Thymus (tissue), 11 donors: ENCODE measurements around the gene CNKSR3. TPM values are rescaled to one million over a fixed set of nuclear protein-coding genes. Genes with fewer than 3 reads are reported as not detected.
A peak's percentile ranks its signal among the peaks of the same experiment; 100 is the strongest.

Experiments used
- DNase-seq, 9 donors: peaks; one replicate each; pipeline ENCODE4 v3.0.0-alpha.2; 2013; ENCODE audit warnings: low spot score in 9 of 9, low read depth in 6 of 9, missing footprints in 1 of 9
- H3K27ac ChIP-seq, 2 donors: one replicate each; pipeline ENCODE4 v1.5.1; 2013; ENCODE audit warnings: control low read depth in 1 of 2, low read depth in 1 of 2, low read length in 1 of 2, mild to moderate bottlenecking in 1 of 2, moderate library complexity in 1 of 2
- H3K27me3 ChIP-seq, 2 donors: one replicate each; pipeline ENCODE4 v1.5.1; 2013; ENCODE audit warnings: low read length in 1 of 2; ENCODE audit not compliant: control insufficient read depth in 2 of 2, insufficient read depth in 1 of 2
- H3K36me3 ChIP-seq, 2 donors: one replicate each; pipeline ENCODE4 v1.5.1; 2013; ENCODE audit warnings: low read length in 1 of 2, mild to moderate bottlenecking in 1 of 2, moderate library complexity in 1 of 2; ENCODE audit not compliant: control insufficient read depth in 2 of 2, insufficient read depth in 2 of 2
- H3K4me1 ChIP-seq, 2 donors: one replicate each; pipeline ENCODE4 v1.5.1; 2013; ENCODE audit warnings: low read length in 2 of 2; ENCODE audit not compliant: control insufficient read depth in 2 of 2, insufficient read depth in 2 of 2
- H3K4me3 ChIP-seq, 2 donors: one replicate each; pipeline ENCODE4 v1.5.1; 2013; ENCODE audit warnings: low read length in 2 of 2, control low read depth in 1 of 2, mild to moderate bottlenecking in 1 of 2
- H3K9me3 ChIP-seq, 2 donors: one replicate each; pipeline ENCODE4 v1.5.1; 2013; ENCODE audit warnings: low read length in 1 of 2, mild to moderate bottlenecking in 1 of 2; ENCODE audit not compliant: control insufficient read depth in 2 of 2, insufficient read depth in 1 of 2
- WGBS: extraction: QIAGEN DNeasy Blood & Tissue Kit; methylation state at CpG from one replicate; pipeline ENCODE4 v1.1.7; 2013; 5-methylcytosine and 5-hydroxymethylcytosine counted together
- polyA plus RNA-seq: library from polyadenylated mRNA; stranded (reverse); fragments of 200-250 nt; gene quantifications from one replicate; pipeline ENCODE4 v1.2.3, GENCODE V29; 2013
- total RNA-seq: library from RNA; stranded (reverse); fragments of 120-200 nt; gene quantifications from one replicate; pipeline ENCODE4 v1.2.4, GENCODE V29; 2013
- donor health status: healthy.

CNKSR3 gene
- total and polyA plus RNA-seq, 2 donors: 5.4 to 8.2 TPM

GRCh38 chr6:154458565-154459470 lies 51.7 kb downstream of the CNKSR3 start:
- WGBS: 65% methylated on average over 8 of the region's 8 CpGs
- no peak for DNase-seq
- Histone ChIP-seq H3K9me3 (no peaks in the 10 kb centered on the region), H3K4me3 (no peak overlapping the region), H3K36me3 (no peaks in the 10 kb centered on the region), H3K27ac (no peak overlapping the region), H3K4me1 (peaks cover 0 to 5% of the 10 kb centered on the region in 2 donors), H3K27me3 (no peaks in the 10 kb centered on the region)

GRCh38 chr6:154457881-154458284 lies 52.6 kb downstream of the CNKSR3 start:
- no peaks in the 10 kb centered on the region for H3K27me3 ChIP-seq
- DNase-seq: no peak
- H3K4me1 ChIP-seq: peaks cover 0 to 5% of the 10 kb centered on the region in 2 donors
- H3K36me3 ChIP-seq: no peaks in the 10 kb centered on the region
- no peaks in the 10 kb centered on the region for H3K9me3 ChIP-seq
- H3K4me3 ChIP-seq: no peak overlapping the region
- H3K27ac ChIP-seq: no peak overlapping the region
- WGBS: 96% methylated on average over 5 of the region's 5 CpGs

GRCh38 chr6:154457046-154457713 lies 53.3 kb downstream of the CNKSR3 start:
- no peak for DNase-seq
- Histone ChIP-seq H3K9me3 (no peaks in the 10 kb centered on the region), H3K4me3 (no peak overlapping the region), H3K4me1 (peaks cover 0 to 5% of the 10 kb centered on the region in 2 donors), H3K27ac (peak overlapping the region in 1 of 2 donors; percentile 8), H3K36me3 (no peaks in the 10 kb centered on the region), H3K27me3 (no peaks in the 10 kb centered on the region)
- WGBS: 94% methylated on average over 13 of the region's 13 CpGs

- Histone ChIP-seq H3K36me3 (no peaks in the 10 kb centered on the region), H3K27ac (no peak overlapping the region), H3K4me1 (peaks cover 0 to under 1% of the 10 kb centered on the region in 2 donors), H3K9me3 (no peaks in the 10 kb centered on the region), H3K27me3 (no peaks in the 10 kb centered on the region), H3K4me3 (no peak overlapping the region)
- 94% methylated on average over 2 of the region's 2 CpGs for WGBS
- no peak for DNase-seq
Observed at GRCh38 chr6:154453329-154453728, 57.2 kb downstream of the CNKSR3 start.

GRCh38 chr6:154450498-154450897 lies 60.0 kb downstream of the CNKSR3 start:
- no peak for DNase-seq
- Histone ChIP-seq H3K9me3 (no peaks in the 10 kb centered on the region), H3K27ac (peak overlapping the region in 1 of 2 donors; percentile 4), H3K36me3 (no peaks in the 10 kb centered on the region), H3K27me3 (no peaks in the 10 kb centered on the region), H3K4me1 (no peaks in the 10 kb centered on the region), H3K4me3 (no peak overlapping the region)
- 98% methylated on average over 3 of the region's 3 CpGs for WGBS

- WGBS: 92% methylated on average over 11 of the region's 11 CpGs
- DNase-seq: no peak
- H3K27me3 ChIP-seq: no peaks in the 10 kb centered on the region
- peak overlapping the region in 1 of 2 donors; percentile 32 for H3K27ac ChIP-seq
- no peaks in the 10 kb centered on the region for H3K9me3 ChIP-seq
- H3K4me3 ChIP-seq: no peak overlapping the region
- no peaks in the 10 kb centered on the region for H3K36me3 ChIP-seq
- H3K4me1 ChIP-seq: no peaks in the 10 kb centered on the region
Observed at GRCh38 chr6:154448448-154449096, 61.9 kb downstream of the CNKSR3 start.

- 85% methylated on average over 2 of the region's 2 CpGs for WGBS
- H3K4me1 ChIP-seq: no peaks in the 10 kb centered on the region
- no peaks in the 10 kb centered on the region for H3K9me3 ChIP-seq
- no peaks in the 10 kb centered on the region for H3K27me3 ChIP-seq
- DNase-seq: no peak
- no peak overlapping the region for H3K4me3 ChIP-seq
- no peaks in the 10 kb centered on the region for H3K36me3 ChIP-seq
- peak overlapping the region in 1 of 2 donors; percentile 52 for H3K27ac ChIP-seq
Observed at GRCh38 chr6:154447954-154448353, 62.5 kb downstream of the CNKSR3 start.

GRCh38 chr6:154446984-154447383 lies 63.5 kb downstream of the CNKSR3 start:
- WGBS: 96% methylated on average over 8 of the region's 8 CpGs
- Histone ChIP-seq H3K27ac (no peak overlapping the region), H3K4me3 (no peak overlapping the region), H3K27me3 (no peaks in the 10 kb centered on the region), H3K4me1 (no peaks in the 10 kb centered on the region), H3K9me3 (no peaks in the 10 kb centered on the region), H3K36me3 (no peaks in the 10 kb centered on the region)
- no peak for DNase-seq

- Histone ChIP-seq H3K4me1 (no peaks in the 10 kb centered on the region), H3K27ac (no peak overlapping the region), H3K9me3 (no peaks in the 10 kb centered on the region), H3K4me3 (no peak overlapping the region), H3K36me3 (no peaks in the 10 kb centered on the region), H3K27me3 (no peaks in the 10 kb centered on the region)
- WGBS: 91% methylated on average over 2 of the region's 2 CpGs
- DNase-seq: no peak
Observed at GRCh38 chr6:154445417-154445816, 65.1 kb downstream of the CNKSR3 start.
